HCEC 1CT (cell line): ENCODE data around the gene ABAT.

Experiments used
- DNase-seq: peaks from one replicate; pipeline ENCODE4 v3.0.0-alpha.2; 2017

Gene ABAT

GRCh38 chr16:8674413-8675022 is at the start of gene ABAT:
Gene ABAT (plus strand): TSS chr16:8674617. CDS start chr16:8735740, 61,123 bp downstream.
- DNase-seq, result peak; percentile 49

DNA sequence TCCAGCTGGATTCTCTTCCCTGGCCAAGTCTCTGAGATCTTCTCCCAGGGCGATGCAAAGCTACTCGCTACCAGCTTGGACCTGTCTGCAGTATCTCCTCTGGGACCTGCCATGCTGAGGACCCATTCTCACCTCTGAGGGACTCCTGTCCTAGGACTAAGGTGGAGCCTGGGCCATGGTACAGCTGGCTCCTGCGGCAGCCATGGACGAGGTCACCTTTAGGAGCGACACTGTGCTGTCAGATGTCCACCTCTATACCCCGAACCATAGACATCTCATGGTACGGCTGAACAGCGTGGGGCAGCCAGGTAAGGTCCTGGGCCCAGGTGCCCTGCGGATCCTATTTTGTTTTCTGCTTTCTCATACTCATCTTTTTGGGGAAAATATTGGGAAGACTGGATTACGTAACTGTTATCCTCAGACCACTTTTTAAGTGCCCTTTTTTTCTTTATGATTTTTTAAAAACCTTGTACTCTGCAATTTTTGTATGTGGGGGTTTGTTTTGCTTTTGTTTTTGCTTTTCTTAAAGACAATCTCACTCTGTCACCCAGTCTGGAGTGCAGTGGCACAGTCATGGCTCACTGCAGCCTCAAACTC is 48.8 kb upstream of the ABAT start:
- no peak for DNase-seq

DNA sequence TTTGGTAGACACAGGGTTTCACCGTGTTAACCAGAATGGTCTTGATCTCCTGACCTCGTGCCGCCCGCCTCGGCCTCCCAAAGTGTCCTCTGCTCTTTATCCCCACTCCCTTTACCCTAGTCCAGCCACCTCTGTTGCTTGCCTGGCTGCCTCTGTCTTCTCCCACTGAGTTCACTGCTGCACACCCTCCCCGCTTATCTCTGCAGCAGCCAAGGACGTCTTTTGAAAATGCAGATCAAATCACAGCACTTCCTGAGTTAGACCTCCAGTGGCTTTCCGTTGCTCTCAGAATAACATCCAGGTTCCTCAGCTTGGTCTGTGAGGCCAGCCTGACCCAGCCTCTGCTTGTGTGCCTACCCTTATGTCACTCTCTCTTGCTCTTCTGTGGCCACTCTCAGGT is 47.5 kb upstream of the ABAT start:
- DNase-seq, result no peak

GRCh38 chr16:8627456-8627855 is 47.0 kb upstream of the ABAT start:
- DNase-seq, result no peak

DNA sequence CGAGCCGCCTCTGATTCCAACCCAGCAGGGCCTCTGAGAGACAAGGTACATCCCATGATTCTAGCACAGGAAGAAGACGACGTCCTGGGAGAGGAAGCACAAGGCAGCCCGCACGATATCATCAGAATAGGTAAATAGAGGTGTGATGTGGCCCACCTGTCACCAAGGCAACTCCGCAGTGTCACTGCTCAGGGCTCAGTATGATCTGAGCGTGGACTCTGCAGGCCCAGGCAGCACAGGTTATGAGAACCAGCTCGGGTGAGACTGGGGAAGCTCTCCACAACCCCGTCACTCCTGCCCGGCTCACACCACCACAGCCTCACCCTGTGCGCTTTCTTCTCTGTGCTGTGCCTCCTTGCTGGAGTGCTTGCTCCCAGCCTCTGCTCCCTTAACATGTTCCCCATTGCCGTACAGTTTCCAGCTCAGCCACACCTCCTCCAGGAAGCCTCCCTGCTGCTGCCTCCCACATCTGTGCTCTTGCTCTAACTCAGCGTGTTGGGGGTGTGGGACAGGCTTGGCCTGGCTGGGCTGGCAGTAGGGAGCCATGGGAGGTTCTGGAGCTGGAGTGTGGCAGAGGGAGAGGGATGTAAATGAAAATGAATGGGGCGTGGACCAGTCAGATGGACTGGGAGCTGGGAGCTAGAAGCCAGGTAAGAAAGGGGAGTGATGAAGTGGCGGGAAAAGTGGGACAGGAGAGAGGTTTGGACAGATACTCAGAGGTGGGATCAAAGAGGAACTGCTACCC is 45.3 kb upstream of the ABAT start:
- DNase-seq, result no peak

DNA sequence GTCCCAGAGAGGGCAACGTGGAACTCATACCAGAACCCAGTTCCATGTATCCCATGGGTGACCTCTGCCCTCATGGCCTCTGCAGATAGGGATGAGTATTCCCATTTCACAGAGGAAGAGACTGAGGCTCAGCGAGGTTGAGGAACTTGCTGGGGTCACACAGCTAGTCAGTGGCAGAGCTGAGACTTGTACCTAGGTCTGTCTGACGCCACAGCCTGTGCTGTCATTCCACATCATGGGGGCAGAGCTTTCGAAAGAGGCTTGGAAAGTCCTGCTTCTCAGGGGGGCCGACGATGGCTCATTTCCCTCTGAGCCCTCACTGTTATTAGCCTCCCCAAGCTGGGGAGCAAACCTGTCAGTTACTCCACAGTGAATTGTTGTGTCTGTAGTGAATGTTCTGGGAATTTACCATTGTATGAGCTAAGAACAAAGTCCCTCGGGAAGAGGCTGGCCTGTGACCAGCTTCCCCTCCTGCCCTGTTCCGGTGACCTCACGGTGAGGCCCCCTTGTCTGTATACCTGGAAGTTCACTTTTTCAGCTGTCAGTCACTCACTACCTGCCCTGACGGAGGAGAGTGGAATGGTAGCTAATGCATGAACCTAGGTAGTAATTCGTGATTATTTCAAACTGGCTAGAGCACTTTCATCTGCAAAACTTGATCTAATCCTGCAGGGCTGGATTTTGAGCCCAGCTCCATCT is 44.0 kb upstream of the ABAT start:
- no peak for DNase-seq

DNA sequence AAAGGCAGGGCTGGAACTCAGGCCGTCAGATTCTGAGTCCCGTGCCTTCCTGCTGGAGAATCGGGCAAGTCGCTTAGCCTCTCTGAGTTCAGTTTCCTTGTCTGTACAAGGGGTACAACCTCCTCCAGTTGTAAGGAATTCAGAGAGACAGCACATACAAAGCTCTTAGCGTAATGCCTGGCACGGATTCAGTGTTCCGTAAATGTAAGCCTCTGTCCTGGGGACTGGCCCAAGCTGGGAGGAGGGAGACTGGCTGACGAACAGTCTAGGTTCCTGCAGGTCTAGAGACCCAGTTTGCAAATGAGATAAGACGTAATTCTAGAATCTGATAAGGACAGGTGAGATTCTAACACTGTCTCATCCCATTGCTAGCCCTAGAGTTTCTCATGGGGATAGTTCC is 43.0 kb upstream of the ABAT start:
- DNase-seq, result no peak

GRCh38 chr16:8631818-8632465 is 42.5 kb upstream of the ABAT start:
- DNase-seq, result no peak

DNA sequence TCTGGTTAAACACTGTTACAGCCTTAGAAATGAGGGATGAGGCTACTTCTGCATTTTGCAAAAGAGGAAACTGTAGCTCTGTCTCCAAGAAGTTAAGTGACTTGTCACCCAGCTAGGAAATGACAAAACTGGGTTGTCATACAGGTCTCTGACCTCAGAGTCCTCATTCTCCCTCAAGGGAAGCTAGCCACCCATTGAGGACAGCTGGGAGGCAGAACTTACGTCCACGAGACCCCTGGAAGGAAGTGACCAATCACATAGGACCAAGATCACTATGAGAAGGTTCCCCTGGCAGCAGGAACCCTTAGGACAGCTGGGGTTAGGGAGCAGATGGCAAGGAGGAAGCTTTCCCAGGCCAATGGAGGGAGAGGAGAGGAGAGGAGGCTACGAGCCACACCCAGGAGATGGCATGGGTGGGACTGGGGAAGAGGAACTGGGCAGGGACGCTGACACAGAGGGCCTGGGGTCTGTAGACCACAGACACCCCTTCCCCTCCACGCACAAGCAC is 41.7 kb upstream of the ABAT start:
- no peak for DNase-seq

- no peak for DNase-seq
Measured at GRCh38 chr16:8634991-8635736, 39.3 kb upstream of the ABAT start.

GRCh38 chr16:8639694-8640093 is 34.7 kb upstream of the ABAT start:
- no peak for DNase-seq

DNA sequence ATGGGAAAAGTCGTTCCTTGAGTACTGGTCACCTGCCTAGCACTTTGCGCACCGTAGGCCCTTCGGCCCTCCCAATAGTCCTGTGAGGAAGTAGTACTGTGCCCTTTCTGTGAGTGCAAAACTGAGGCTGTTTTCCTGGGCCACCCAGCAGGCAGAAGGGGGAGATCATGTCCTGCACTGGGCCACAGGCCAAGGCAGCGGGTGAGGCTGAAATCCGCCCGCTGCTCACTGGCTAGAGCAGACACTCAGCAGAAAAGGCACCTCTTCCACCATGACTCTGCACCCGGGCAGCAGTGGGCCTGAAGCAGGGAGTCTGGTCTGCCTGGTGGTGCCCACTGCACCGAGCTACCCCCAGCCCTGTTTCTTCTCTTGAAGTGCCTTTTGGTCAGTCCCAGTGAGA is 32.7 kb upstream of the ABAT start:
- DNase-seq, result no peak

GRCh38 chr16:8642146-8642545 is 32.3 kb upstream of the ABAT start:
- no peak for DNase-seq

GRCh38 chr16:8644211-8645140 is 29.9 kb upstream of the ABAT start:
- no peak for DNase-seq

DNA sequence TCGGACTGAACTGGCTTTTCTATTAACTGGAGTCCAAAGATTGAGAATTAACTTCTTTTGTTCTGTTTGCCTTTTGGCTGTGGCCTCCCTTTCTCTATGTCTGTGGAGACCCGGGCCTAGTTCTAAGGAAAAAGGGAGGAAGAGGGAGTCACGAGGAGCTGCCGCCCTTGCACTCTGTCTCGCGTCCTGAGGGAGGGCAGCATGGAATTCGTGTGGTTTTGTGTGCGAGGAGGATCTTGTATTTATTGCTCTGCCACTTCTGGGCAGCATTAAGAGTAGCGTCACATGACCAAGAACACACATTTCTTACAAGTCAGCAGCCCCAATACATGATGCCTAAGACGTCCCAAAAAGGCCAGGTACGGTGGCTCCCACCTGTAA is 29.3 kb upstream of the ABAT start:
- DNase-seq, result no peak

DNA sequence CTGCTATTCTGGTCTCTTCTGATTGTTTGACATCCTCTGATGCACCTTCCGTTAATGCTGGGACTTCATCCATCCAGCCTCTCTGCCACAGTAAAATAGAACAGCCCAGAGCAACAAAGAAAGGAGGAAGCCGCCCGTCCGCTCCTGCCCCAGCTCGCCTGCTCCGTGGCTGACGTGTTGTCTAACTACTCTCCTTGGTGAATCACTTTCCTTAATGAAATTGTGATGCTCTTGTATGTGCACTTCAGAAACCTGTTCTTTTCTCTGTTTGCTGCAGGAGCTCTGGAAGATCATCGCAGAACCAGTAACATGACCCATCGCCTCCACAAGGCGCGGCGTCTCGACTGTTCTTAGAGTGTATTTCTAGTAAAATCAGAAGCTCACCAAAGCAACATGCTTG is 28.6 kb upstream of the ABAT start:
- no peak for DNase-seq

- no peak for DNase-seq
Measured at GRCh38 chr16:8646326-8647053, 27.9 kb upstream of the ABAT start.

- no peak for DNase-seq
Measured at GRCh38 chr16:8647721-8648318, 26.6 kb upstream of the ABAT start.

DNA sequence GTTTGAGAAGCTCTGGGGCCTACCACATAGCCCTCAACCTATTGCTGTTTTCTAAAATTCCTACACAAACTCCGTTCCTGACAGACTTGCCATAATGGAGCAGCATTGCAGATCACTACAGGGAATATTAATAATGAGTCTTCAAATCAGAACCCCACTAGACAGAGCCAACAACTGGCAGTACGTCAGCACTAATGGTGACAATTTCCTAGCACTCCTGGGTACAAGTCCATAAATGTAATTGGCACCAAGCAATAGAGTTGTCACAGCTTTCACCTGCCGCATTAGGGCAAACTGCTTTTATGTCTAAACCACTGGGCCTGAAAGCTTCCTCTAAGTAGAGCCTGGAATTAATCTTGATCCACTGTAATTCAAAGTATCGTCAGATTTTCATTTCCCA is 25.5 kb upstream of the ABAT start:
- DNase-seq, result no peak
